ENCODE data around the gene UGT1A6. TPM values are rescaled to one million over a fixed set of nuclear protein-coding genes. Genes with fewer than 3 reads are reported as not detected.

The UGT1A6 gene
- total RNA-seq, 4 donors from 2014 or later, result 13.5 to 40.2 (median 18.1) TPM

GRCh38 chr2:233811087-233811486, 118.4 kb downstream of the UGT1A6 start:
- in situ Hi-C loops (cut with MboI; ENCODE audit: low pct_ligation_motif_present in 1 of 4, low pct_unique_long_range_greater_than_20kb in 1 of 4, low sequenced_read_pairs in 3 of 4), result no loop called here
- no peaks in the 10 kb centered on the region for H3K27me3 ChIP-seq
- no peaks in the 10 kb centered on the region for H3K4me1 ChIP-seq
- no peaks in the 10 kb centered on the region for H3K9me3 ChIP-seq
- DNase-seq, result no peak
- no peak for TF ChIP-seq POLR2A (IDR thresholded peaks at IDR 0.05)
- no peak for TF ChIP-seq POLR2AphosphoS5 (IDR thresholded peaks at IDR 0.05)
- TF ChIP-seq CTCF (IDR thresholded peaks at IDR 0.05), result no peak
- no peak for TF ChIP-seq EP300 (IDR thresholded peaks at IDR 0.05; ENCODE audit: low read depth)
- intact Hi-C loops (cut with DNase I; ENCODE audit: low total_unique reads), result no loop called here
- no peaks in the 10 kb centered on the region for H3K36me3 ChIP-seq
- 77% methylated on average over 4 of the region's 4 CpGs; no CpG with 5 or more reads in 1 of the 2 donors for WGBS, 2 donors (ENCODE audit: low coverage in 1 of 2)
- no peak overlapping the region for H3K4me3 ChIP-seq
- H3K27ac ChIP-seq, result no peak overlapping the region

- H3K4me1 ChIP-seq, result no peaks in the 10 kb centered on the region
- 91% methylated on average over 8 of the region's 8 CpGs; no CpG with 5 or more reads in 1 of the 2 donors for WGBS, 2 donors (ENCODE audit: low coverage in 1 of 2)
These were observed 119.0 kb downstream of the UGT1A6 start for GRCh38 chr2:233811732-233812131.

GRCh38 chr2:233813236-233814055, 120.8 kb downstream of the UGT1A6 start:
- intact Hi-C loops (cut with DNase I; ENCODE audit: low total_unique reads) (no loop called here), in situ Hi-C loops (cut with MboI; ENCODE audit: low pct_ligation_motif_present in 1 of 4, low pct_unique_long_range_greater_than_20kb in 1 of 4, low sequenced_read_pairs in 3 of 4) (no loop called here)
- H3K27me3 ChIP-seq, result no peaks in the 10 kb centered on the region
- H3K27ac ChIP-seq, result no peak overlapping the region
- no peak overlapping the region for H3K4me3 ChIP-seq
- DNase-seq, result no peak
- no peak for TF ChIP-seq CTCF (IDR thresholded peaks at IDR 0.05)
- no peak for TF ChIP-seq POLR2AphosphoS5 (IDR thresholded peaks at IDR 0.05)
- H3K9me3 ChIP-seq, result no peaks in the 10 kb centered on the region
- no peaks in the 10 kb centered on the region for H3K36me3 ChIP-seq
- H3K4me1 ChIP-seq, result no peaks in the 10 kb centered on the region
- 60 to 81% methylated on average over 1 to 3 of the region's 3 CpGs for WGBS, 2 donors (ENCODE audit: low coverage in 1 of 2)

More at GRCh38 chr2:233811732-233812131, 119.0 kb downstream of the UGT1A6 start:
- intact Hi-C loops (cut with DNase I; ENCODE audit: low total_unique reads) (no loop called here), in situ Hi-C loops (cut with MboI; ENCODE audit: low pct_ligation_motif_present in 1 of 4, low pct_unique_long_range_greater_than_20kb in 1 of 4, low sequenced_read_pairs in 3 of 4) (no loop called here)
- DNase-seq, result no peak
- TF ChIP-seq CTCF (IDR thresholded peaks at IDR 0.05), result no peak
- no peak for TF ChIP-seq EP300 (IDR thresholded peaks at IDR 0.05; ENCODE audit: low read depth)
- no peaks in the 10 kb centered on the region for H3K36me3 ChIP-seq
- H3K27me3 ChIP-seq, result no peaks in the 10 kb centered on the region
- H3K4me3 ChIP-seq, result no peak overlapping the region
- H3K27ac ChIP-seq, result no peak overlapping the region
- H3K9me3 ChIP-seq, result no peaks in the 10 kb centered on the region

GRCh38 chr2:233814056-233814835, 121.6 kb downstream of the UGT1A6 start:
- WGBS, 2 donors (ENCODE audit: low coverage in 1 of 2), result 75% methylated on average over 2 of the region's 2 CpGs; no CpG with 5 or more reads in 1 of the 2 donors
- H3K27ac ChIP-seq, result no peak overlapping the region
- H3K36me3 ChIP-seq, result no peaks in the 10 kb centered on the region
- peak; percentile 2 for DNase-seq
- in situ Hi-C loops (cut with MboI; ENCODE audit: low pct_ligation_motif_present in 1 of 4, low pct_unique_long_range_greater_than_20kb in 1 of 4, low sequenced_read_pairs in 3 of 4), result no loop called here
- H3K27me3 ChIP-seq, result no peaks in the 10 kb centered on the region
- TF ChIP-seq POLR2A (IDR thresholded peaks at IDR 0.05), result no peak
- TF ChIP-seq EP300 (IDR thresholded peaks at IDR 0.05; ENCODE audit: low read depth), result no peak
- TF ChIP-seq CTCF (IDR thresholded peaks at IDR 0.05), result no peak
- no peak for TF ChIP-seq POLR2AphosphoS5 (IDR thresholded peaks at IDR 0.05)
- H3K4me3 ChIP-seq, result no peak overlapping the region
- H3K9me3 ChIP-seq, result no peaks in the 10 kb centered on the region
- intact Hi-C loops (cut with DNase I; ENCODE audit: low total_unique reads), result no loop called here
- no peaks in the 10 kb centered on the region for H3K4me1 ChIP-seq
